Fibroblast of upper back skin (primary cell): ENCODE results near the gene OR11H7.
"Not testable (repeated sequence)": the region's sequence is repeated elsewhere in the genome, so short reads cannot be mapped to it uniquely, and the experiment has no call there.

Experiments
- DNase-seq: peaks from one replicate; pipeline ENCODE4 v3.0.0-alpha.2; 2013

Gene OR11H7

GRCh38 chr14:20228681-20229080 lies at the start of gene OR11H7:
Gene OR11H7 (plus strand): TSS chr14:20228981.
- DNase-seq = no peak

GRCh38 chr14:20179218-20179617 lies 49.6 kb upstream of the OR11H7 start:
- no peak for DNase-seq

- DNase-seq = no peak
Observed at GRCh38 chr14:20179880-20180279, 48.9 kb upstream of the OR11H7 start.

GRCh38 chr14:20180486-20180885 lies 48.3 kb upstream of the OR11H7 start:
- no peak for DNase-seq

- DNase-seq = no peak
Observed at GRCh38 chr14:20184181-20184580, 44.6 kb upstream of the OR11H7 start.

- DNase-seq = no peak
Observed at GRCh38 chr14:20190596-20190995, 38.2 kb upstream of the OR11H7 start, which contains the start of gene OR11G2. Gene OR11G2 (plus strand): TSS chr14:20190896. CDS start chr14:20197438, 6,542 bp downstream.

GRCh38 chr14:20191396-20191795 lies 37.4 kb upstream of the OR11H7 start:
- no peak for DNase-seq

GRCh38 chr14:20194101-20194500 lies 34.7 kb upstream of the OR11H7 start:
- no peak for DNase-seq

GRCh38 chr14:20195170-20195569 lies 33.6 kb upstream of the OR11H7 start:
- not testable (repeated sequence) for DNase-seq

- no peak for DNase-seq
Observed at GRCh38 chr14:20195911-20196310, 32.9 kb upstream of the OR11H7 start.

GRCh38 chr14:20197459-20197858 lies 31.3 kb upstream of the OR11H7 start:
- no peak for DNase-seq

- DNase-seq = no peak
Observed at GRCh38 chr14:20198991-20199390, 29.8 kb upstream of the OR11H7 start.

GRCh38 chr14:20204721-20205120 lies 24.1 kb upstream of the OR11H7 start:
- DNase-seq = no peak

- no peak for DNase-seq
Observed at GRCh38 chr14:20209595-20209994, 19.2 kb upstream of the OR11H7 start.

GRCh38 chr14:20212406-20212805 lies 16.4 kb upstream of the OR11H7 start:
- not testable (repeated sequence) for DNase-seq

GRCh38 chr14:20215196-20215595 lies 13.6 kb upstream of the OR11H7 start:
- DNase-seq = no peak

- no peak for DNase-seq
Observed at GRCh38 chr14:20219033-20219432, 9.7 kb upstream of the OR11H7 start.

GRCh38 chr14:20223410-20223809 lies 5.4 kb upstream of the OR11H7 start, which contains the start of gene OR11H6:
Gene OR11H6 (plus strand): TSS chr14:20223710. CDS start chr14:20223710, 0 bp downstream.
- no peak for DNase-seq

GRCh38 chr14:20235415-20235814 lies 6.6 kb downstream of the OR11H7 start:
- not testable (repeated sequence) for DNase-seq

- DNase-seq = no peak
Observed at GRCh38 chr14:20247646-20248246, 19.0 kb downstream of the OR11H7 start.

- DNase-seq = peak; percentile 83
Observed at GRCh38 chr14:20262642-20263128, 33.9 kb downstream of the OR11H7 start.

- DNase-seq = not testable (repeated sequence)
Observed at GRCh38 chr14:20264361-20264760, 35.6 kb downstream of the OR11H7 start.

GRCh38 chr14:20274062-20274461 lies 45.3 kb downstream of the OR11H7 start:
- DNase-seq = no peak

- DNase-seq = no peak
Observed at GRCh38 chr14:20277409-20277808, 48.6 kb downstream of the OR11H7 start.

- DNase-seq = peak; percentile 15
Observed at GRCh38 chr14:20278414-20278813, 49.6 kb downstream of the OR11H7 start.
